ENCODE results near the gene TRABD2B. TPM values are rescaled to one million over a fixed set of nuclear protein-coding genes. Genes with fewer than 3 reads are reported as not detected.

Gene TRABD2B
- total and polyA plus RNA-seq, 2 of the 4 experiments (the other 2 are of a cell fraction) = not detected

DNA sequence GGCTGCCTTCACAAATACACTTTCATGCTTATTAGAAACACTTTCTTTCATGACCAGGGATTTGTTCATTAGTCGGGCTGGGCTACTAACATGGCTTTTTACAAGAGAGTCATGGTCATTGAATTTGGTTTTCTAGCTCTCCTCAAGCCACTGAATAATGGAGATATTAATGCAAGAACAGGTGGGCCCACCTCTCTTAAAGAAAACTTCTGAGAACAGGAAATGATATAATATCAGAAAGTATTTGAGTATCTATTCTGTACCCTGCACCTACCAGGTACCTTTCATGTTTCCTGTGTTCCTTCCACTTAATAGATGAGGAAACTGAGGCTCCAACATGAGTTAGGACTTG, 90.0 kb downstream of the TRABD2B start:
- Histone ChIP-seq H3K79me1 (ENCODE audit: low read depth in 1 of 2, low read length in 2 of 2) (no peaks in the 10 kb centered on the region), H3K9me1 (ENCODE audit: insufficient read depth, low read length) (no peaks in the 10 kb centered on the region), H3K9me3 (ENCODE audit: control insufficient read depth, insufficient read depth, low read length) (no peaks in the 10 kb centered on the region), H3K56ac (ENCODE audit: extremely low read depth, insufficient read depth, low read length) (no peak overlapping the region), H3K27ac (ENCODE audit: insufficient read depth, low read length) (no peak overlapping the region), H3K4me2 (ENCODE audit: low read depth, low read length) (no peak overlapping the region), H3K18ac (ENCODE audit: low read depth, low read length) (no peak overlapping the region), H4K91ac (ENCODE audit: insufficient read depth, low read depth, low read length) (no peak overlapping the region), H2BK5ac (ENCODE audit: low read depth, low read length, poor library complexity, severe bottlenecking) (no peak overlapping the region), H4K8ac (ENCODE audit: low read depth in 2 of 2, low read length in 2 of 2) (no peak overlapping the region), H3K27me3 (ENCODE audit: control insufficient read depth, insufficient read depth, low read length) (no peaks in the 10 kb centered on the region; the same call in none of the 2 replicates), H4K5ac (ENCODE audit: low read depth, low read length) (no peak overlapping the region), H3K23ac (ENCODE audit: low read depth, low read length) (no peak overlapping the region), H2BK120ac (ENCODE audit: low read depth, low read length) (no peak overlapping the region), H4K20me1 (ENCODE audit: insufficient read depth, low read length) (no peaks in the 10 kb centered on the region), H2BK20ac (ENCODE audit: low read depth, low read length) (no peak overlapping the region), H2AFZ (replicated peaks; ENCODE audit: low read length, poor library complexity) (no peak overlapping the region), H2AK5ac (ENCODE audit: low read depth, low read length) (no peak overlapping the region), H3K36me3 (ENCODE audit: control insufficient read depth, insufficient read depth, low read length) (no peaks in the 10 kb centered on the region), H3K4ac (ENCODE audit: low read depth, low read length) (no peak overlapping the region), H3K4me3 (ENCODE audit: insufficient read depth, low read depth, low read length) (no peak overlapping the region), H3K14ac (replicated peaks; ENCODE audit: low read depth, low read length) (no peak overlapping the region), H2AK9ac (replicated peaks; ENCODE audit: low read depth, low read length, poor library complexity) (no peak overlapping the region), H3K4me1 (ENCODE audit: control insufficient read depth, insufficient read depth, low read length) (no peaks in the 10 kb centered on the region), H2BK15ac (ENCODE audit: low read depth, low read length) (no peak overlapping the region), H3K9ac (ENCODE audit: low read depth, low read length) (no peak overlapping the region)
- ATAC-seq (ENCODE audit: low read depth) (no peak), DNase-seq (no peak)
- dilution Hi-C loops (cut with HindIII; ENCODE audit: low sequenced_read_pairs, unreplicated experiment) = no loop called here
- intact Hi-C loops (cut with micrococcal nuclease) = no loop called here
- no peak for TF ChIP-seq SMC3 (IDR thresholded peaks at IDR 0.05; ENCODE audit: low read depth, low read length)
- TF ChIP-seq CEBPB (IDR thresholded peaks at IDR 0.05; ENCODE audit: low read depth, low read length) = no peak
- TF ChIP-seq MAFK (IDR thresholded peaks at IDR 0.05; ENCODE audit: low read depth, low read length) = no peak
- no peak for TF ChIP-seq RFX5 (IDR thresholded peaks at IDR 0.05; ENCODE audit: low read depth, low read length)
- TF ChIP-seq BHLHE40 (IDR thresholded peaks at IDR 0.05; ENCODE audit: low read depth, low read length) = no peak
- TF ChIP-seq, protein P1, sequence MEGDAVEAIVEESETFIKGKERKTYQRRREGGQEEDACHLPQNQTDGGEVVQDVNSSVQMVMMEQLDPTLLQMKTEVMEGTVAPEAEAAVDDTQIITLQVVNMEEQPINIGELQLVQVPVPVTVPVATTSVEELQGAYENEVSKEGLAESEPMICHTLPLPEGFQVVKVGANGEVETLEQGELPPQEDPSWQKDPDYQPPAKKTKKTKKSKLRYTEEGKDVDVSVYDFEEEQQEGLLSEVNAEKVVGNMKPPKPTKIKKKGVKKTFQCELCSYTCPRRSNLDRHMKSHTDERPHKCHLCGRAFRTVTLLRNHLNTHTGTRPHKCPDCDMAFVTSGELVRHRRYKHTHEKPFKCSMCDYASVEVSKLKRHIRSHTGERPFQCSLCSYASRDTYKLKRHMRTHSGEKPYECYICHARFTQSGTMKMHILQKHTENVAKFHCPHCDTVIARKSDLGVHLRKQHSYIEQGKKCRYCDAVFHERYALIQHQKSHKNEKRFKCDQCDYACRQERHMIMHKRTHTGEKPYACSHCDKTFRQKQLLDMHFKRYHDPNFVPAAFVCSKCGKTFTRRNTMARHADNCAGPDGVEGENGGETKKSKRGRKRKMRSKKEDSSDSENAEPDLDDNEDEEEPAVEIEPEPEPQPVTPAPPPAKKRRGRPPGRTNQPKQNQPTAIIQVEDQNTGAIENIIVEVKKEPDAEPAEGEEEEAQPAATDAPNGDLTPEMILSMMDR (conservative IDR thresholded peaks at IDR 0.05; ENCODE audit: low read depth, low read length) = no peak
- no TSS peak for BruUV-seq (replicated peaks)
- ChIA-PET CTCF (no interaction called here), POLR2A (ENCODE audit: unreplicated experiment) (no interaction called here)
- in situ Hi-C loops (cut with MboI; ENCODE audit: low sequenced_read_pairs) = no loop called here
- no CpG with 5 or more reads among the region's 1 CpG for WGBS, 2 experiments (ENCODE audit: extremely low coverage in 2 of 2, insufficient read length in 1 of 2)
